Right lobe of liver (tissue), 4 donors: Measurements from ENCODE around the gene STING1.

Experiments
- POLR2A ChIP-seq: fragments of 450-650 bp; IDR thresholded peaks from one replicate; pipeline ENCODE4 v1.6.1; 2017; ENCODE audit warnings: antibody characterized with exemption, mild to moderate bottlenecking
- TF ChIP-seq, protein P1 (sequence below), 4 donors: fragments of 200-600 bp in 3 of 4; fragments of 450-650 bp in 1 of 4; IDR thresholded peaks; one replicate each; pipeline versions ENCODE4 v1.5.1 to v1.8.0; 2016 to 2022; ENCODE audit warnings: antibody characterized with exemption in 4 of 4, mild to moderate bottlenecking in 2 of 4
- donor health status: DM: no; HTN: no; CAD: no.
- donor health status: DM: no; HTN: no; CAD: no.
- donor health status: DM: no; HTN: yes; CAD: no.

DNA sequence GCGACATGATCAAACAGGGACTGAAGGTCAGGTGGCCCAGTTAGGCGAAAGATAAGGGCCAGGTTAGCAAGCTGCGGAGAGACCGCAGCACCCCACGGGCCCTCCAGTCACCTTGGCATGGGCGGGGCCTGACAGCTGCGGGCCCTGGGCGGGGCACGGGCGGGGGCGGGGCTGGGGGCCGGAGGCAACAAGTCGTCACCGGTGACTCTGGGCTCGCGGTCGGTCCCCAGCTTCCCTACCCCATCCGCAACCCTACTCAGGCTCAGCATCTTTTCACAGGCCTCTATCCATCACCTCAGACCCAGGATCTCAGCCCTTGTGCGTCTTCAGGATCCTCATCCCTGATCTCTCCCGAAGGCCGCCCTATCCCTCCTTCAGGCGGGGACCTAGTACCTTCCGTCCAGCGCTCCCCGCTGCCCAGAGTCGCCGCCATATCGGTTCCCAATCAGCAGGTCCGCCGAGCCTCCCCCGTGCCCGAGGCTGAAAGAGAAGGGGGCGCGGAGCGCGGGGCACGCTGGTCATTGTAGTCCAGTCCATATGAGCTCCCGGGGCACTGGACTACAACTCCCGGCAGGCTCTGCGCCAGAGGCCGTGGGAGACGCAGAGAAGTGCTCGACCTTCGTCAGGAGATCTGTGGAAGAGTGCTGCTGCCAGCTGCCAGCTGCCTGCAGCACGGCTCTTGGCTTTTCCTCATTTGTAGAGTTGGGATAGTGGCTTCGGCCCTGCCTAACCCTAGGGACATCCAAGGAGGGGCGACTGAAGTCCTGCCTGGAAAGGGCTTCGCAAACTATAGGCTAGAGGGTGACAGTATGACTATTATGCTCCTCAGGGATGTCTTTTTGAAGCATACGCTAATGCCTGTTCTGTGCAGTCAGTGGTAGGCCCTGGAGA, 43.3 kb downstream of the STING1 start, which contains the start of gene DNAJC18:
- TF ChIP-seq, protein P1, sequence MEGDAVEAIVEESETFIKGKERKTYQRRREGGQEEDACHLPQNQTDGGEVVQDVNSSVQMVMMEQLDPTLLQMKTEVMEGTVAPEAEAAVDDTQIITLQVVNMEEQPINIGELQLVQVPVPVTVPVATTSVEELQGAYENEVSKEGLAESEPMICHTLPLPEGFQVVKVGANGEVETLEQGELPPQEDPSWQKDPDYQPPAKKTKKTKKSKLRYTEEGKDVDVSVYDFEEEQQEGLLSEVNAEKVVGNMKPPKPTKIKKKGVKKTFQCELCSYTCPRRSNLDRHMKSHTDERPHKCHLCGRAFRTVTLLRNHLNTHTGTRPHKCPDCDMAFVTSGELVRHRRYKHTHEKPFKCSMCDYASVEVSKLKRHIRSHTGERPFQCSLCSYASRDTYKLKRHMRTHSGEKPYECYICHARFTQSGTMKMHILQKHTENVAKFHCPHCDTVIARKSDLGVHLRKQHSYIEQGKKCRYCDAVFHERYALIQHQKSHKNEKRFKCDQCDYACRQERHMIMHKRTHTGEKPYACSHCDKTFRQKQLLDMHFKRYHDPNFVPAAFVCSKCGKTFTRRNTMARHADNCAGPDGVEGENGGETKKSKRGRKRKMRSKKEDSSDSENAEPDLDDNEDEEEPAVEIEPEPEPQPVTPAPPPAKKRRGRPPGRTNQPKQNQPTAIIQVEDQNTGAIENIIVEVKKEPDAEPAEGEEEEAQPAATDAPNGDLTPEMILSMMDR (IDR thresholded peaks at IDR 0.05), result no peak
- no peak for TF ChIP-seq POLR2A
